ENCODE data around the gene BNC2. TPM values are rescaled to one million over a fixed set of nuclear protein-coding genes. Genes with fewer than 3 reads are reported as not detected.
"Not testable (repeated sequence)": the region's sequence is repeated elsewhere in the genome, so short reads cannot be mapped to it uniquely, and the experiment has no call there.

Gene BNC2
- 8.9 TPM for polyA plus RNA-seq
- long read RNA-seq, donor 1 = 0 reads
- long read RNA-seq, donor 2 = 0 reads
- long read RNA-seq, donor 3 = 0 reads
- long read RNA-seq, donor 4 = 0 reads
- long read RNA-seq, donor 5 = 0 reads
- long read RNA-seq, donor 6 = 0 reads
- long read RNA-seq, donor 7, partial matches to known transcripts = 0 of 1 reads
- long read RNA-seq, donor 7, other reads (novel, unspliced or antisense) = 0 of 1 reads
- long read RNA-seq, donor 8 = 0 reads
- long read RNA-seq, donor 9 = 0 reads
- long read RNA-seq, donor 10 = 0 reads
- long read RNA-seq, donor 11 = 0 reads

- Histone ChIP-seq H3K27me3 (ENCODE audit: control insufficient read depth, insufficient read depth, low read length) (peaks cover 2% of the 10 kb centered on the region), H3K9me3 (ENCODE audit: control insufficient read depth, low read depth, low read length) (no peaks in the 10 kb centered on the region), H3K27ac (ENCODE audit: low read length) (peak within 1 kb of the TSS; percentile 68), H3K4me1 (ENCODE audit: control insufficient read depth, insufficient read depth, low read length) (no peaks in the 10 kb centered on the region), H3K4me3 (ENCODE audit: low read length) (peak within 1 kb of the TSS; percentile 62), H3K36me3 (ENCODE audit: control insufficient read depth, insufficient read depth, low read length) (no peaks in the 10 kb centered on the region)
- DNase-seq = peak in 1 of 2 donors; percentile 73
- no CpG with 5 or more reads among the region's 58 CpGs for WGBS (ENCODE audit: insufficient coverage, low lambda C conversion rate)
These were observed at the start of gene BNC2 for GRCh38 chr9:16870596-16871335. TSS of gene BNC2 (minus strand) at chr9:16870670. CDS start at chr9:16870648, 22 bp downstream.

GRCh38 chr9:16918920-16919319, 48.5 kb upstream of the BNC2 start:
- 83% methylated on average over 1 of the region's 4 CpGs for WGBS (ENCODE audit: insufficient coverage, low lambda C conversion rate)
- no peaks in the 10 kb centered on the region for H3K27me3 ChIP-seq (ENCODE audit: control insufficient read depth, insufficient read depth, low read length)
- H3K4me3 ChIP-seq (ENCODE audit: low read length) = no peak overlapping the region
- H3K4me1 ChIP-seq (ENCODE audit: control insufficient read depth, insufficient read depth, low read length) = no peaks in the 10 kb centered on the region
- no peak overlapping the region for H3K27ac ChIP-seq (ENCODE audit: low read length)
- no peaks in the 10 kb centered on the region for H3K9me3 ChIP-seq (ENCODE audit: control insufficient read depth, low read depth, low read length)
- DNase-seq = no peak
- no peaks in the 10 kb centered on the region for H3K36me3 ChIP-seq (ENCODE audit: control insufficient read depth, insufficient read depth, low read length)

GRCh38 chr9:16915126-16915831, 44.8 kb upstream of the BNC2 start:
- Histone ChIP-seq H3K27ac (ENCODE audit: low read length) (no peak overlapping the region), H3K27me3 (ENCODE audit: control insufficient read depth, insufficient read depth, low read length) (no peaks in the 10 kb centered on the region), H3K4me1 (ENCODE audit: control insufficient read depth, insufficient read depth, low read length) (no peaks in the 10 kb centered on the region), H3K9me3 (ENCODE audit: control insufficient read depth, low read depth, low read length) (no peaks in the 10 kb centered on the region), H3K4me3 (ENCODE audit: low read length) (no peak overlapping the region), H3K36me3 (ENCODE audit: control insufficient read depth, insufficient read depth, low read length) (no peaks in the 10 kb centered on the region)
- no CpG with 5 or more reads among the region's 6 CpGs for WGBS (ENCODE audit: insufficient coverage, low lambda C conversion rate)
- no peak for DNase-seq

- DNase-seq = no peak
- H3K27ac ChIP-seq (ENCODE audit: low read length) = no peak overlapping the region
These were observed 41.7 kb upstream of the BNC2 start for GRCh38 chr9:16912197-16912596.

GRCh38 chr9:16908206-16908605, 37.7 kb upstream of the BNC2 start:
- not testable (repeated sequence) for H3K9me3 ChIP-seq (ENCODE audit: control insufficient read depth, low read depth, low read length); H3K36me3 ChIP-seq (ENCODE audit: control insufficient read depth, insufficient read depth, low read length); H3K4me3 ChIP-seq (ENCODE audit: low read length); H3K4me1 ChIP-seq (ENCODE audit: control insufficient read depth, insufficient read depth, low read length); H3K27me3 ChIP-seq (ENCODE audit: control insufficient read depth, insufficient read depth, low read length); H3K27ac ChIP-seq (ENCODE audit: low read length); DNase-seq

More at GRCh38 chr9:16912197-16912596, 41.7 kb upstream of the BNC2 start:
- Histone ChIP-seq H3K27me3 (ENCODE audit: control insufficient read depth, insufficient read depth, low read length) (no peaks in the 10 kb centered on the region), H3K4me3 (ENCODE audit: low read length) (no peak overlapping the region), H3K36me3 (ENCODE audit: control insufficient read depth, insufficient read depth, low read length) (no peaks in the 10 kb centered on the region), H3K9me3 (ENCODE audit: control insufficient read depth, low read depth, low read length) (no peaks in the 10 kb centered on the region), H3K4me1 (ENCODE audit: control insufficient read depth, insufficient read depth, low read length) (no peaks in the 10 kb centered on the region)
- 80% methylated on average over 1 of the region's 2 CpGs for WGBS (ENCODE audit: insufficient coverage, low lambda C conversion rate)

GRCh38 chr9:16904655-16905054, 34.2 kb upstream of the BNC2 start:
- no peak for DNase-seq
- no peak overlapping the region for H3K27ac ChIP-seq (ENCODE audit: low read length)
- no peaks in the 10 kb centered on the region for H3K9me3 ChIP-seq (ENCODE audit: control insufficient read depth, low read depth, low read length)
- no CpG with 5 or more reads among the region's 4 CpGs for WGBS (ENCODE audit: insufficient coverage, low lambda C conversion rate)
- H3K4me3 ChIP-seq (ENCODE audit: low read length) = no peak overlapping the region
- H3K4me1 ChIP-seq (ENCODE audit: control insufficient read depth, insufficient read depth, low read length) = no peaks in the 10 kb centered on the region
- H3K27me3 ChIP-seq (ENCODE audit: control insufficient read depth, insufficient read depth, low read length) = no peaks in the 10 kb centered on the region
- H3K36me3 ChIP-seq (ENCODE audit: control insufficient read depth, insufficient read depth, low read length) = no peaks in the 10 kb centered on the region

GRCh38 chr9:16901590-16901989, 31.1 kb upstream of the BNC2 start:
- 86% methylated on average over 1 of the region's 2 CpGs for WGBS (ENCODE audit: insufficient coverage, low lambda C conversion rate)
- H3K36me3 ChIP-seq (ENCODE audit: control insufficient read depth, insufficient read depth, low read length) = no peaks in the 10 kb centered on the region
- H3K4me1 ChIP-seq (ENCODE audit: control insufficient read depth, insufficient read depth, low read length) = no peaks in the 10 kb centered on the region
- H3K9me3 ChIP-seq (ENCODE audit: control insufficient read depth, low read depth, low read length) = no peaks in the 10 kb centered on the region
- H3K27me3 ChIP-seq (ENCODE audit: control insufficient read depth, insufficient read depth, low read length) = no peaks in the 10 kb centered on the region
- no peak overlapping the region for H3K27ac ChIP-seq (ENCODE audit: low read length)
- DNase-seq = no peak
- no peak overlapping the region for H3K4me3 ChIP-seq (ENCODE audit: low read length)

GRCh38 chr9:16899606-16900005, 29.1 kb upstream of the BNC2 start:
- no peak overlapping the region for H3K27ac ChIP-seq (ENCODE audit: low read length)
- WGBS (ENCODE audit: insufficient coverage, low lambda C conversion rate) = 83% methylated on average over 1 of the region's 2 CpGs
- DNase-seq = no peak

GRCh38 chr9:16898464-16898863, 28.0 kb upstream of the BNC2 start:
- no peaks in the 10 kb centered on the region for H3K36me3 ChIP-seq (ENCODE audit: control insufficient read depth, insufficient read depth, low read length)
- no peaks in the 10 kb centered on the region for H3K9me3 ChIP-seq (ENCODE audit: control insufficient read depth, low read depth, low read length)
- no peak overlapping the region for H3K4me3 ChIP-seq (ENCODE audit: low read length)
- DNase-seq = no peak
- no peak overlapping the region for H3K27ac ChIP-seq (ENCODE audit: low read length)
- H3K4me1 ChIP-seq (ENCODE audit: control insufficient read depth, insufficient read depth, low read length) = no peaks in the 10 kb centered on the region
- H3K27me3 ChIP-seq (ENCODE audit: control insufficient read depth, insufficient read depth, low read length) = no peaks in the 10 kb centered on the region
- no CpG with 5 or more reads among the region's 2 CpGs for WGBS (ENCODE audit: insufficient coverage, low lambda C conversion rate)

More at GRCh38 chr9:16899606-16900005, 29.1 kb upstream of the BNC2 start:
- H3K36me3 ChIP-seq (ENCODE audit: control insufficient read depth, insufficient read depth, low read length) = no peaks in the 10 kb centered on the region
- no peak overlapping the region for H3K4me3 ChIP-seq (ENCODE audit: low read length)
- no peaks in the 10 kb centered on the region for H3K9me3 ChIP-seq (ENCODE audit: control insufficient read depth, low read depth, low read length)
- H3K4me1 ChIP-seq (ENCODE audit: control insufficient read depth, insufficient read depth, low read length) = no peaks in the 10 kb centered on the region
- no peaks in the 10 kb centered on the region for H3K27me3 ChIP-seq (ENCODE audit: control insufficient read depth, insufficient read depth, low read length)

GRCh38 chr9:16888594-16888993, 18.1 kb upstream of the BNC2 start:
- Histone ChIP-seq H3K4me3 (ENCODE audit: low read length) (no peak overlapping the region), H3K27me3 (ENCODE audit: control insufficient read depth, insufficient read depth, low read length) (no peaks in the 10 kb centered on the region), H3K27ac (ENCODE audit: low read length) (no peak overlapping the region), H3K9me3 (ENCODE audit: control insufficient read depth, low read depth, low read length) (no peaks in the 10 kb centered on the region), H3K4me1 (ENCODE audit: control insufficient read depth, insufficient read depth, low read length) (no peaks in the 10 kb centered on the region), H3K36me3 (ENCODE audit: control insufficient read depth, insufficient read depth, low read length) (no peaks in the 10 kb centered on the region)
- no CpG with 5 or more reads among the region's 3 CpGs for WGBS (ENCODE audit: insufficient coverage, low lambda C conversion rate)
- no peak for DNase-seq
